NCI-H1436 treated with DMSO at 0.1 percent for 48 hours (cell line): ENCODE data around the gene TUBA4A.
A peak's percentile ranks its signal among the peaks of the same experiment; 100 is the strongest.
"Not testable (repeated sequence)": the region's sequence is repeated elsewhere in the genome, so short reads cannot be mapped to it uniquely, and the experiment has no call there.

ENCODE experiments used
- DNase-seq: peaks from one replicate; lab custom pipeline; 2025; lab: John Stamatoyannopoulos, UW

Gene TUBA4A

GRCh38 chr2:219210196-219210885 lies 43.4 kb downstream of the TUBA4A start:
- DNase-seq, result no peak

- no peak for DNase-seq
These were observed 44.2 kb downstream of the TUBA4A start for GRCh38 chr2:219209236-219210195.

GRCh38 chr2:219207884-219208740 lies 45.6 kb downstream of the TUBA4A start:
- DNase-seq, result no peak

- DNase-seq, result no peak
These were observed 46.4 kb downstream of the TUBA4A start for GRCh38 chr2:219207134-219207883.

- peak; percentile 68 for DNase-seq
These were observed 47.2 kb downstream of the TUBA4A start, which contains the start of gene ZFAND2B for GRCh38 chr2:219206328-219207133. Gene ZFAND2B, plus strand, starts transcription at chr2:219206782. Its CDS starts 206 bp downstream, at chr2:219206988.

GRCh38 chr2:219205981-219206327 lies 47.8 kb downstream of the TUBA4A start:
- no peak for DNase-seq

GRCh38 chr2:219205165-219205538 lies 48.6 kb downstream of the TUBA4A start:
- no peak for DNase-seq

- DNase-seq, result no peak
These were observed 49.1 kb downstream of the TUBA4A start for GRCh38 chr2:219204425-219205164.

- not testable (repeated sequence) for DNase-seq
These were observed 52.4 kb downstream of the TUBA4A start for GRCh38 chr2:219201331-219201730.

GRCh38 chr2:219200502-219201326 lies 53.0 kb downstream of the TUBA4A start:
- not testable (repeated sequence) for DNase-seq
